Uterus (tissue), 2 donors: ENCODE results near the gene HORMAD2.

Experiments used
- CTCF ChIP-seq, 4 experiments: fragments of 200-600 bp in 2 of 4; fragments of 450-650 bp in 2 of 4; sonication (generic) in 2 of 4; IDR thresholded peaks; one replicate each; pipeline ENCODE4 v1.5.1; 2016 to 2019; ENCODE audit warnings: antibody characterized with exemption in 4 of 4, mild to moderate bottlenecking in 2 of 4, moderate library complexity in 1 of 4
- POLR2A ChIP-seq, 2 donors: fragments of 450-650 bp; IDR thresholded peaks; one replicate each; pipeline ENCODE4 v1.6.1; 2016; ENCODE audit warnings: antibody characterized with exemption in 2 of 2, mild to moderate bottlenecking in 1 of 2, moderate library complexity in 1 of 2

- TF ChIP-seq POLR2A (IDR thresholded peaks at IDR 0.05) (no peak), CTCF (IDR thresholded peaks at IDR 0.05) (no peak)
These were observed 116.6 kb downstream of the HORMAD2 start for GRCh38 chr22:30196880-30197336.
